ELF-1 (cell line): Measurements from ENCODE around the gene SCAMP5.

Experiments
- DNase-seq: peaks from one replicate; pipeline ENCODE4 v3.0.0-alpha.2; 2016; ENCODE audit warnings: low read depth, low spot score

SCAMP5 gene

GRCh38 chr15:75069301-75069925 lies 74.0 kb downstream of the SCAMP5 start:
- DNase-seq, result no peak

DNA sequence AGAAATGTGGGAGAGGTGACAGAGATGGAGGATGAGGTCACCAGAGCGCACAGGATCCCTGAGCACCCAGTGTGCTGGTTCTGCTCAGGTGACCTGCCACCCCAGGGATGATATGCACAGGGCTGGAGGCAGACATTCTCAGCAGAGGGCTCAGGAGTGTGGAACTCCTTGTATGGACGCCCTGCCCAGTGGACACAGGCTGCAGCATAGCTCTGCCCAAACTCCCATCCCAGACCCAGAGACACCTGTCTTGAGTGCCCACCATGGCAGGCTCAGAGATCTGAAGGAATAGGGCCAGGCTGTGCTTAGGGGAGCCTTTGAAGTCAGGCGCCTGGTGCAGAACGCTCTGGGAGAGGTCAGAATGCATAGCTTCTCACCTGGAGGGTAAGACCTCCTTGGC lies 75.3 kb downstream of the SCAMP5 start:
- DNase-seq, result no peak
